Globus pallidus (tissue), 1 donor: ENCODE measurements around the gene PREPL.

Experiments
- DNase-seq: peaks from one replicate; pipeline ENCODE4 v3.0.0-alpha.2; 2015; ENCODE audit warnings: low spot score

The PREPL gene

DNA sequence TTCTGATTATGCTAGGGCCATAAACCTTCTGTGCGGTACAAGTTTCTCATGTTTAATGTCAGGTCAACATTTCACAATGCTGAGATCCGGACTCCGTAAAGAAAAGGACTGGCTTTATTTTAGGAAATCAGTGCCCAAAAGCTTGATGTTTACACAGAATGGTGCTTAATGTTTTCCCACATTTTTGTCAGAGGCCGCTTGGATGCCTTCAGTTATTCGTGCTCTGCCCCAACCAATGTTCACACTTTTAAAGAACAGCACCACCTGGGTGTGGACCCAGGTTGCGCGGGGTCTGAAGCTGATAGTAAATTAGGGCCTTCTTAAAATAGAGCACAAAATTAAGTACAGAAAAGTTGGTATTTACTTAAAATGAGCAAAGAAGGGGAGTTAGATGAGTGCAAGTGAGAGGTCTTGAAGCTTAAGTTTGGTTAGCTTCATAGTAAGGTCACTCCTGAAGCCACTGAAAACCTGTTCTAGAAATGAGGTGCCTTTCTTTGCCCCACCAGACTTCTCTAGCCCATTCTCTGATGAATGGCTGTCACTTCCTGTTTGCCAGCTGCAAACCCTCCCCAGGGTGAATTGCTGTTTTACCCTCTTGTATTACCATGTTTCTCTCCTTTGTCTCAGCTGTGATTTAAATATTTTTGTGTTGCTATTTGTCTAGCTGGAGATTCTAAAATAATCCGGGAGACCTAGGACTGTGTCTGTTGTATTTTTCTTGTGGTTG lies 65.5 kb downstream of the PREPL start:
- DNase-seq: no peak

DNA sequence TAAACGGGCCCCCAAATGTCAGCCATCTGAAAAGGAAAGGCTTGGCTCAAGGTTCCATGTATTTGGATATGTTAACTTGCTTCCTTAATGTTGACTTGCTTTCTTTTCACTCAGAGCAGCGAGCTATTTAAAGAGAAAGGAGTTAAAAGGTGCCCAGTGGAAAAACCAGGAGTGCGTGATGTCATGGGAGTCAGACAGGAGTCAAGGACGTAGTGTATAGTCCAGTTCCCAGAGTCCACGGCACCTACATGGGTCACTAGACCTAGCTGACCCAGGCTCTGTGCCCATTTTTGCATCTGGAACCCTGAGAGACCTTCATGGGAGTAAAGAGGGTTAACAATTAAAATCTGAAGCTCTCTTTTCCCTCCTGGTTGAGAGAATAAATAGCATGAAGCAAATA lies 66.2 kb downstream of the PREPL start:
- no peak for DNase-seq

DNA sequence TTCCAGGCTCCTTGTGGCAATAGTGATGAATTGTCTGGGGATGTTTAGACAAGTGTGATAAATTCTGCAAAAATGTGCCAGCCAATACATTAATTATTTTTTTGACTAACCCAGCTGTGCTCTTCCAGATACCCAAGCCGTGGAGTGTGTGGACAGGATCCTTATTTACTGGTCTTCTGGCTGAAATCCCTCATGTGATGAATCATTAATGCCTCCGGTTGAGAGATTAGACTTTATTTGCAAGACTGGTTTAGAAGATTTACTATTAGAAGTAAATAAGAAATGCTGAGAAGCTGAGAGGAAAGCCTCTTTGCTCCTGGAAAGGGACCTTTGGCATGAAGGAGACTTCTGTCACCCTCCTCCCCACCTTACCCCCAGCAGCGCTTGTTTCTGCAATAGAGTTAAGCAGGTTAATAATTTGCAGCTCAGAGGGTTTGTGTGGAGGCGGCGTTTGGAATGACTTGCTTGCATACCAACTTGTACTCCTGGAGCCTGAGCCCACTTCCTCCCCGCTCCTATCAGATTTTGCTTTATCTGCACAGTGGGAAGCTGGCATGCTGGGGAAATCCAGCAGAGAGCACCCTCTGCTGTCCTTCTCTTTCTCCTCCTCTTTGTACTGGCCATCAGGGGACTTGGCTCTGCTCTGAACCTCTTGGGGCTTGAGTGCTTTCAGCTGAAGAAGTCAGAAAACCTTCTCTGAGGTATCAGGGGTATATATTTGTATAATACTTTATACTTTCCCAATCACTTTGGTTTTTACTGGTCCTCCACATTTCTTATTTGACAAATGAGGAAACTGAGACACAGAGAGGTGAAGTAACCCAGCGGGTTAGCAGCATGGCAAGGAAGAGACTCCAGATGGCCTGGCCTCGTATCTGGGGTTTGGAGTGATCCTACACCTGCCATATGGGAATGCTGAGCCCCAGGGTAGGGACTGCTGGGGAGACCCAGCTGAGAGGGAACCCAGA lies 69.7 kb downstream of the PREPL start:
- peak; percentile 88 for DNase-seq

GRCh38 chr2:44290261-44290660 lies 71.0 kb downstream of the PREPL start:
- no peak for DNase-seq

DNA sequence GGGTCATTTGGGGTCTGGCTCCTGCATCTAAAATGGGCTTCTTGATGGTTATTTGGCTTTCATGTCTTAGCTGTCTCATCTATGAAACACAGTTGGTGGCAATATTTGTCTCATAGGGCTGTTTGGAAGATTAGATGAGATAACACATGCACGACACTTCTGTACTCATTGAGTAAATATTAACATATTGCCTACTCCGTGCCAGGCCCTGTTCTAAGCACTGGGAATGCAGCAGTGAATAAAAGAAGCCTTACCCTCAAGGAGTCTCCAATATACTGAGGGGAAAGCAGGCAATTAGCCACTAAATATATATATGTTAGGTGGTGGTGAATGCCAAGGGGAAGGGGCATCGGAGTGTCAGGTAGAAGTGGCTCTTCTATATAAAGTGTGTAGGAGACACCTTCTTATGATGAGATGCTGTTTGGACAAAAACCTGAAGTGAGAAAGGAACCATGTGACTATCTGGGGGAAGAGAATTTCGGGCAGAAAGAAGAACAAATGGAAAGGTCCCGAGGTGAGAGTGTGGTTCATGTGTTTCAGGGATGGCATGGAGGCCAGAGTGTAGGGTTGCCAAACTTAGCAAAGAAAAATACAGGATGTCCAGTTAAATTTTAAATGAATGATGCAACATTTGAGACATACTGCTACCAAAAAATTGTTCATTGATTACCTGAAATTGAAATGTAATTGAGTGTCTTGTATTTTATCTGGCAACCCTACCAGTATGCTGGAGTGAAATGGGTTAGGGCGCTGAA lies 74.2 kb downstream of the PREPL start:
- no peak for DNase-seq

DNA sequence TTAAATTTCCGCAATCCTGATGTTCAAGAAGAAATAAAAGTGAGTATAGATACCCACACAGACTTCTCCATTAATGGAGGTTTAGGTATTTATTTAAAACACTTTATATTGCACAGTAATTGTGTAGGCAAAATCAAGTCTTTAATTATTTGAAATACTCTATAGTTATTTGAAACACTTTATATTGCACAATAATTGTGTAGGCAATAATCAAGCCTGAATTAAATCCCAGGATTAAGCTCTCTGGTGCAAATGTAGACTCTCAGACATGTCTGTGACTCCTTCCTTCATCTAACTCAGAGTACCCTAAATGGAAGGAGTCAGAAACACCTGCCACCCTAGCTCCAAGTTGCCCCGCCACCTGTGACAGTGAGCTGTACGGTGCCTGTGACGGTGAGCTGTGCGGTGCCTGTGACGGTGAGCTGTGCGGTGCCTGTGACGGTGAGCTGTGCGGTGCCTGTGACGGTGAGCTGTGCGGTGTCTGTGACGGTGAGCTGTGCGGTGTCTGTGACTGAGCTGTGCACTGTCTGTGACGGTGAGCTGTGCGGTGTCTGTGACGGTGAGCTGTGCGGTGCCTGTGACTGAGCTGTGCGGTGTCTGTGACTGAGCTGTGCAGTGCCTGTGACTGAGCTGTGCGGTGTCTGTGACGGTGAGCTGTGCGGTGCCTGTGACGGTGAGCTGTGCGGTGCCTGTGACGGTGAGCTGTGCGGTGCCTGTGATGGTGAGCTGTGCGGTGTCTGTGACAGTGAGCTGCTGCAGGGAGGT lies 75.0 kb downstream of the PREPL start:
- DNase-seq: no peak

- DNase-seq: no peak
These were observed 76.1 kb downstream of the PREPL start for GRCh38 chr2:44285174-44285573.

- DNase-seq: no peak
These were observed 78.1 kb downstream of the PREPL start for GRCh38 chr2:44283116-44283666.

GRCh38 chr2:44280869-44281268 lies 80.4 kb downstream of the PREPL start:
- DNase-seq: no peak

DNA sequence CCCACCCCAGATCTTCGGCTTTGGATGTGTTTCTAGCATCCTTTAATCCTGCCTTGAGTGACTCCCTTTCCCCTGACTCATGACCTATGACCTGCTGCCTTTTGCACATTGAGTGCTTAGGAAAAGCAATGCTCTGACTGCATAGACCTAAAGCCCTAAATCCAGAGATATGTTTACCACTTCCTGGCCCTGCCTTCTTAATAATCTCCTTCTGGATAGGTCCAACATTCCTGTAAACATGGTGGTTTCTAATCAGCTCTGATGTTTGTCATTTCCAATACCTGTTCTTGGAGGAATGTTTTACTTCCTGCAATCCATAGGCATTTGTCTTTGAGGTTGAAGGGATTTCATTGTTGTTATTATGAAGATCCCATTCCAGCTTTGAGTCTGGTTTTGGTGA lies 83.8 kb downstream of the PREPL start:
- no peak for DNase-seq

- DNase-seq: no peak
These were observed 85.4 kb downstream of the PREPL start for GRCh38 chr2:44275927-44276303.

GRCh38 chr2:44273596-44273995 lies 87.7 kb downstream of the PREPL start:
- DNase-seq: no peak

DNA sequence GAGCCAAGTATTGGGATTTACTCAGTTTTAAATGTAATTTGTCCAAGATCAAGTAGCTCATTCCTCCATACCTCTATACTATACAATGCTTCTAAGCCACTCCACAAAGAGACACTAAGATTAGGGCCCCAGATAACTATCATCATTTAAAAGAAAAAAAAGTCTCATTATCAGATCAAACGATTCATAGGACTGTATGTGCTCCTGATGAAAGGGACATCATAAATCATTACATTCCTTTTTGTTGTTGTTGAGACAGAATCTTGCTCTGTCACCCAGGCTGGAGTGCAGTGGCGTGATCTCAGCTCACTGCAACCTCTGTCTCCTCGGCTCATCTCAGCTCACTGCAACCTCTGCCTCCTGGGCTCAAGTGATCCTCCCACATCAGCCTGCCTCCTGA lies 88.2 kb downstream of the PREPL start:
- no peak for DNase-seq

- DNase-seq: no peak
These were observed 90.0 kb downstream of the PREPL start for GRCh38 chr2:44271296-44271695.

DNA sequence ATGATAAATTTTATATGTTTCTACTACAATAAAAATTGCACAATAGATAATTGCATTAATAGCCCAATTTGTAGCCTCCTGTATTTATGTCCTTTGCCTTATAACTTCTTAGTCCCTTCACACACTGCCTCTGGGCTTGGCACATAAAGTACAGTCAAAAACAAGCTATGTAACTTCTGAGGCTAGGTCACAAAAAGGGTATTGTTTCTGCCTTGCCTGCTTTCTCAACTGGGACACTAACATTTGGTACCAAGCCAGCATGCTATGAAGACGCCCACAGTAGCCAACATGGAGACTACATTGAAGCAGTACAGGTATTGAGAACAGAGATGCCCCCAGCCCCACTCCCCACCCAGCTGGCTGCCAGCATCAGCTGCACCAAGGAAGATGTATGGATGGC lies 91.5 kb downstream of the PREPL start:
- peak; percentile 81 for DNase-seq

DNA sequence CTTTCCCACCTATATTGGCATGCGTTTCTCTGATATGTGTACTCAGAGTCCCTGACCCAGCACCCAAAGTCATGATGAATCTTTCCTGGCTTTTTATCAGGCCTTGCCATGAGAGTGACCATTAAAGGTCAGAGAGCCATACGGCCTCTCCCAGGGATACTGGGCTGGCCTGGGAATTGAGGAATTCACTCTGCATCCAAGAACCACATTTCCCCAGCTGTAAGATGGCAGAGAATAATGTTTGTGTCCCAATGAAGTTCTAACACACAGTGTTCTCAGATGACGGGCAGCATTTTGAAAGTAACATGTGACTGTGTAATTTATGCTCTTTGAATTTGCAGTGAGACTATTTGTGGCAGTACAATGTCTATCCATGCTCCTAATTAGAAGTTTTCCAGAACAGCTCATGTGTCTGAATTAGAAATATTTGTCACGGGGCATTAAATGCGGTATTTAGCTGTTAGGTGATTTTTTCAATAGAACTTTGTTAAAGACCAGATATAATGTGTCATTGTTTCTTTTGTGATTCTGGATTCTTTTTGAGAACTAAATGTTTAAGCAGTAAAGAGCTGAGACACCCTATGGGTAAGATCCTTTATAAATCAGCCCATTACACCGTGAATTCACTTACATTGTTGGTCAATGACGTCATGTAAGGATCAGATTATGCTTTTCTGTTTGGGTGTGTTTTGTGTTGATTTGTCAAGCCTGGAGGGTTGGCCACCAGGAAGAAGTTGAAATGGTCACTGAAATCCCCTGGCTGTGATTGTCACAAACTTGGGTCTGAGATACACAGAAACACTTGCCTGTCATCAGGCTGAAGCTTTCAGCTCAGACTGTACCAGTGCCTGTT lies 93.3 kb downstream of the PREPL start:
- peak; percentile 65 for DNase-seq
